NCI-H82 (cell line): ENCODE results near the gene RALGPS1.
A peak's percentile ranks its signal among the peaks of the same experiment; 100 is the strongest.

Source experiments
- DNase-seq: peaks from one replicate; lab custom pipeline; 2025; lab: John Stamatoyannopoulos, UW

The RALGPS1 gene

GRCh38 chr9:127224178-127224882, 309.7 kb downstream of the RALGPS1 start:
- DNase-seq, result peak; percentile 97

DNA sequence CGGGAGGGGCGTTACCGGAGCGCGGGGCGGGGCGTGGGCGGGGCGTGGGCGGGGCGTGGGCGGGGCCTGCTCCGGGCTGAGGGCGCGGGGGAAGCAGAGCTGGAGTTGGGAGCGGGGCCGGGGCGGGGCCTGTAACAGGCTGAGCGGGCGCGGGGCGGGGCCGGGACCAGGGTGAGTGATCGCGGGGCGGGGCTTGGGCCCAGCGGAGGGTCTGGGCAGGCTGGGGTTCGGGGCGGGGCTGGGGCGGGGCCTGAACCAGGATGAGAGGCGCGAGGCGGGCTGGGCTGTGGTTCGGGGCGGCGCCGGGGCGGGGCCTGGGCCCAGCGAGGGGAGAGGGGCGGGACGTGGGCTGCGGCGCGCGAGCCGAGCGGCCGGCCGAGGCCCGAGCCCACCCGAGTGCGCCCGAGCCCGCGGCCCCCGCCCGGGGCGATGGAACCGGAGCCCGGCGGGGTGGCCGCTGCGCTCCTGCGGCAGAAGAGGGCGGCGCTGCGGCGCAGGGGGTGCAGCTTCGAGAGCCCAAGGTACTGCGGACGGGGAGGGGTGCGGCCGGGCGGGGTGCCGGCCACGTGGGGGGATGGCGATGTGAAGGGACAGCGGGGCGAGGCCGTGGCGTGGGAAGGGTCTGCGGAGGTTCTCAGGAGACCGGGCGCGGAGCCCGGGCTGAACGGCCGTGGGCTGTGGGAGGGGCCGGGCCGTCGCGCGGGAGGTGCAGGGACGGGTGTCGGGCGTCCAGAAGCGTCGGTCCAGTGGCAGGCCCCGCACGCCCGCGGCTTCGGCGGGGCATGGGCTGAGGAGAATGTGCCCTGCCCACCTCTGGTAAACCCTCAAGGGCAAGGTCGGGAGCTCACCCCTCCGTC, 310.5 kb downstream of the RALGPS1 start:
- peak; percentile 96 for DNase-seq

GRCh38 chr9:127225801-127226625, 311.4 kb downstream of the RALGPS1 start:
- peak; percentile 50 for DNase-seq

- no peak for DNase-seq
These were observed 315.3 kb downstream of the RALGPS1 start for GRCh38 chr9:127229691-127230417.

DNA sequence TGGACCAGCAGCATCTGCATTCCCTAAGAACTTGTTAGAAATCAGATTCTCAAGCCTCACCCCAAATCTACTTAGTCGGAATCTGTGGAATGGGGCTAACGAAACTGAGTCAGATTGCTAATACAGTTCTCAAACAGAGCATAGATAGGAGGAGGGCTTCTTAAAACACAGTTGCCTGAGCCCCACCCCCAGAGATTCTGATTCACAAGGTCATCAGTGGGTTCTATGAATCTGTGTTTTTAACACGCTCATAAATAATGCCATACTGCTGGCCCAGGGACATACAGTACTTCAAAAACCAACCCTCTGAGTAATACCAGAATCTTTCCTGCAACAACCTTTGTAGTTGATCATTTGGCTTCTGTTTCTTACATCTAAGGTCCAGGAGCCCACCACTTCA, 317.1 kb downstream of the RALGPS1 start:
- no peak for DNase-seq

- DNase-seq, result no peak
These were observed 318.4 kb downstream of the RALGPS1 start for GRCh38 chr9:127232833-127233549.

- DNase-seq, result no peak
These were observed 319.0 kb downstream of the RALGPS1 start for GRCh38 chr9:127233550-127233949.

- DNase-seq, result no peak
These were observed 319.4 kb downstream of the RALGPS1 start for GRCh38 chr9:127233989-127234388.

DNA sequence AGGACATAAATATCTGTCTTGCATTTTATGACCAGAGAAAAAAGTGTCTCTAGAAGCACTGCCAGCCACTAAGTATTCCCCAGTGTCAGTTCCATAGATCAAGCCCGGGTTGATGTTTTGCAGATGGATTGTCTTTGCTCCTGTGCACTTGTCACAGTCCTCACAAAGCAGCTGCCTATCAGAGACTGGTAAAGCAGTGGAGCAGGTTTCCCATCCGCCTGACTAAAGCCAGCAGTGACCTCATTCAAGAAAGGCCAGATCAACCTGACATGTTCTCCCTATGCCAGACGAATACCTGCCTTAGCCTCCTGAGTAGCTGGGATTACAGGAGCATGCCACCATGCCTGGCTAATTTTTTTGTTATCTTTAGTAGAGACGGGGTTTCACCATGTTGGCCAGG, 323.2 kb downstream of the RALGPS1 start:
- no peak for DNase-seq

DNA sequence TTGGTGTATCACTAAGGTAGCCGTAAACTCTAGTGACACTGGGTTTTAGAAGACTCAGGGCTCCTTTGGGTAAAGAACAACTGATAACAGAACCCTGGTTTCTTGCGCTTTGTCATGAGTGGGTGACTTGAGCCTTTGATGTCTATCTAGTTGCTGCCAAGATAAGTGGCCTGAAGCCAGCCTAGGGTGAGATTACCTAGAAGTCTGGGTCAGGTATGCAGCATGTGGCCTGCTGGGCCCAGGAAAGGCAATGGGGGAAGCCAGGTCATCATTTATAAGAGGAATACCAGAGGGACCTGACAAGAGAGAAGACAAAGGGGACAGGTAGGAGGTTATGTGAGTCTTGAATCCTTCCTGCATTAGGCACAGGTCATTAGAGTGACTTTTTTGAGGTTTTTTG, 326.8 kb downstream of the RALGPS1 start:
- peak; percentile 57 for DNase-seq

GRCh38 chr9:127244609-127245601, 330.3 kb downstream of the RALGPS1 start:
- DNase-seq, result peak; percentile 98

GRCh38 chr9:127245637-127246164, 331.1 kb downstream of the RALGPS1 start:
- DNase-seq, result no peak

- DNase-seq, result no peak
These were observed 333.7 kb downstream of the RALGPS1 start for GRCh38 chr9:127248241-127248640.

GRCh38 chr9:127249877-127250276, 335.3 kb downstream of the RALGPS1 start:
- no peak for DNase-seq

GRCh38 chr9:127250896-127251391, 336.4 kb downstream of the RALGPS1 start:
- peak; percentile 34 for DNase-seq

DNA sequence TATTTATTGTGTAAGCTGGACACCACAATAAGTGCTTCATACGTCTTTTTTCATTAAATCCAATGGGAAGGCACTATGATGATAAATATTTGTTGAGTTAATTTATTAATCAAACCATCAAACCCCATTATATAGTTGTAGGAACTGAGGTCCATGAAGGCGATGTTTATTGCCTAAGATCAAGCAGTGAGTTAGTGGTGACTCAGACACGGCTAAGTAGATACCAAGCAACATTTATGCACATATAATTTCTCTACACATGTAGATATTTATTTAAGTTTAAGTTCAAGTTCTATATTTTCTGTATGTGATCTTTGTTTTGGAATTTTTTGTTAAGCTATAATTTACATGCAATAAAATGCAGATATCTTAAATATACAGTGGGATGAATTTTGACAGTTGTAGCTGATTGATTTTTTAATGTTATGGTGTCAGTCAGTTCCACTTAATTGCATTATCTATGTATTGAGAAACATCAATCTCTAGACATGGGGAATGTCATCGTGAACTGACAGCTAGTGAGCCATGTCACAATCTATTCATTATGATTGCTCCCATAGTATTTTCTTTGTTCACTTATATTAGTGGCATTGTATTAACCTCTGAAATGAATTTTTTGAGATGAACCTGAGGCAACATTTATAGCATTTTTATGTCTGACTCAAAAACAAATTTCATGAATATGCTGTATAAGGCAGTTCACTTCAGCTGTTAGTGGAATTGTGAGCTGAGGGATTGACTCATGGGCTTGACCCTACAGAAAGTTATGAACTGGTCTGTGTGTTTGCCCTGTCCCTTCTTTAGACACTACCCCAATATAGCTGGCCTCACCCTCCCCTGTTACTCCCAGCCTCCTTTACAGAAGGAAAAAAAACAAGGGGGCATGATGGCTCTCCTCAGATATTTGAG, 338.1 kb downstream of the RALGPS1 start:
- no peak for DNase-seq

DNA sequence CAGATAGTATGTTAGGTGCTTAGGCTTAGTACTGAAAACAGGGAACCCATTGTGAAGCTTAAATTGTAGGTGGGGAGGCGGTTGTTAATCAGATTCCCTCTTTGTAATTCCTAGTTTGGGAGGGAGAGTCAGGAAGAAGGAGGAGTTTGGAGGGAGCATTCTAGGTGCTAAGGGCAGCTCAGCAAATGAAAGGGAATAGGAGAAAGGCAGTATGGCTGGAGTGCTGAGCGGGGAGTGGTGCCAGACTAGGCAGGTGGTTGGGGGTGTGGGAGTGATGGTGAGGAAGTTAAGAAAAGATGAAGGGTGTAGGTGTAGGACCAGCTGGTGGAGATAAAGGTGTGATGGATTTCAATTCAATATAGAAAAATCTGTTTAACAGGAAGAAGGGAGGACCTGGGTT, 338.9 kb downstream of the RALGPS1 start:
- DNase-seq, result peak; percentile 81

- DNase-seq, result no peak
These were observed 341.1 kb downstream of the RALGPS1 start for GRCh38 chr9:127255692-127256091.
